ENCODE results near the gene KAZN.

KAZN gene

DNA sequence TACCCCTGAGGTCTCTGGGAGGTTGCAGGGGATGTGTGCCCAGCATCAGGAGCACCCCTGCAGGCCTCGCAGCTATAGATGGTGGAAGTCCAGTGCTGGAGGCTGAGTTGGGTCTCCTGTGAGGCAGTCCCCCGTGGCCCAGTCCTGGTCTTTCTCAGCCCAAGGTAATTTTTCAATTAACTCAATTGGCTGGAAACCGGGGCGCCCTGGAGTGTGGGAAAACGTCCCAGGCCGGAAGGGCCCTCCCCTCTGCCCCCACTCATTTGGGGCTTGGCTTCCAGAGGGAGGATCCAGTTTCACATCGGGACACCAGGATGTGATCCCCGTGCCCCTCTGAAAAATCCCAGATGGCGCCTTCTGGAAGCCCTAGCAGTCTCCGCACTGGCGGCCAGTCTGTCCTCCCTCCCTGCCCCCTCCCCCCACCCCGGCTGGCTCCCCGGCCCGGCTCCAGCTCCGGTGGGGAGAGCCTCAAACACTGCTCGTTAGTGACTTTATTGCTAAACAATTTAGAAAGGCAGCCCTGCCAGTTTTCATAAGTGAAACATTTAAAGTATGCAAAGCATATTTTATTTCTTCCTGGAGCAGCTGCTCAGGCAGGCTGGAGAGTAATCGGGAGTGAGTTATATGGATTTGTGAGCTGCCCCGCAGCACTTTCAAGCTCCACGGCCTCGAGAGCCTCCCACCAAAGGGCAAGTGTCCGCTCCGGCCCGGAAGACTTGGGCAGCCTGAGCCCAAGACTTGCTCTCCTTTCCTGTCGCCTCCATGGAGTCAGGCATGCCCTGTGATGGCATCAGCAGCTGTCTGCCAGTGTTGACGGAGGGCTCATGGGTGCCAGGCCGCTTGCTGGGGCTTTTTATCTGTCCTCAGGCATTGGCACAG lies 346.9 kb downstream of the KAZN start:
- no peak for FAIRE-seq

GRCh38 chr1:14946011-14946359 lies 347.5 kb downstream of the KAZN start:
- no peak for FAIRE-seq

GRCh38 chr1:14946684-14947238 lies 348.3 kb downstream of the KAZN start:
- FAIRE-seq = no peak

DNA sequence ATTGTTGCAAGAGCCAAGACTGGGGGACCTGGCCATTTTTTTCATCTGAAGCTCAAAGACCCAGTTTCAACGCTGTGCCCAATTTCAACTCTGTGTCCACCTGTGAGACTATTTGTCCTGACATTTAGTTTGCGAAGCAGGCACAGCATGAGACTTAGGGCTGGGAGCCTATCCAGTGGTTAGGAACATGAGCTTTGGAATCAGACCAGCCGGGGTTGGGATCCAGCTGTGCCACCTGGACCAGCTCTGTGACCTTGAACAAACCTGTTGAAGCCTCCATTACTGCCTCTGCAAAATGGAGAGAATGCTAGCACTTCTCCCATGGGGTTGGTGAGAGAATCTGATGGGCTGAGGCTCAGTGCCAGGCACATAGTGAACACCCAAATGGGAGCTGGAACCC lies 348.9 kb downstream of the KAZN start:
- no peak for FAIRE-seq

GRCh38 chr1:14948112-14948652 lies 349.7 kb downstream of the KAZN start:
- no peak for FAIRE-seq

DNA sequence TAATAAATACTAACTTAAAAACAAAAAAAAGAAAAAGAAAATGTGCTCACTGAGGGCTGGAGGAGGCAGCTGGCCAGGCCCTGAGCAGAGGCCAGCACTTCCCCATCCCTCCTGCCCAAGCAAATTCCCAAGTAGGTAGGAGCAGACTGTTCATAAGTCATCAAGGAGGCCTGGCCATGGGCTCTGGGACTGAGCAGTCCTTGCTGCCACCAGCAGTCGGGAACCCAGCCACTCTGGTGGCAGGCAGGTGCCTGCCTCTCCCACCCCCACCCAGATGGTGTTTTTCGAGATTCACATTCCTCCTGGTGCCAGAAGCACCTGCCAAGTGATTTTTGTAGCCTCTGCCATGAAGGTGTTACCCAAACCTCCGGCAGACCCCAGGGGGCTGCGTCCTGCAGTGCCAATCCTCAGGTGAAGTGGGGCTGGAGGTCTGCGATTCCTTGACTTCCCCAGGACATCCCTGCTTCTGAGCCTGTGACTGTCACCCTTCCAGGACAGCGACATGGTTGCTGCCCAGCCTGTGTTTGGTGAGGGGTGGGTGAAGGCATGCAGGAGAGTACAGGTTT lies 350.9 kb downstream of the KAZN start:
- no peak for FAIRE-seq

GRCh38 chr1:14949836-14950713 lies 351.6 kb downstream of the KAZN start:
- FAIRE-seq = no peak

DNA sequence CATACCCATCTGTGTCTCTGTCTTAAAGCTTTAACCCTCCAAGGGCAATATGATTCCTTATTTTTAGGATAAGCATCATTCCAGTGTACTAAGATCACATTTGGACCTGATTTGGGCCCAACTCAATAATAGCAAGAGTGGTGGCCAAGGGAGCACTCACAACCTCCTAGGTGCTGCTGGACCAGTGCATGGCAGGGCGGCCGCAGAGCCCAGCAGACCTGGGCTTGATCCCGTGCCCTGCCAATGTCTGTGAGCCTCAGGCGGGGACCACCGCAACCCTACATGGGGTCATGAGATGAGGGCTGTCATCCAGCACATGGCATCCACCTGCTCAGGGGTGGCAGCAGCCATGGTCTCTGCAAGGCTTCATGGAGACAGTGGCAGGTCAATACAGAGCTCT lies 353.3 kb downstream of the KAZN start:
- FAIRE-seq = no peak

- no peak for FAIRE-seq
These were observed 354.3 kb downstream of the KAZN start for GRCh38 chr1:14952626-14953314.

- no peak for FAIRE-seq
These were observed 355.7 kb downstream of the KAZN start for GRCh38 chr1:14954210-14954609.

GRCh38 chr1:14954930-14955329 lies 356.4 kb downstream of the KAZN start:
- no peak for FAIRE-seq

DNA sequence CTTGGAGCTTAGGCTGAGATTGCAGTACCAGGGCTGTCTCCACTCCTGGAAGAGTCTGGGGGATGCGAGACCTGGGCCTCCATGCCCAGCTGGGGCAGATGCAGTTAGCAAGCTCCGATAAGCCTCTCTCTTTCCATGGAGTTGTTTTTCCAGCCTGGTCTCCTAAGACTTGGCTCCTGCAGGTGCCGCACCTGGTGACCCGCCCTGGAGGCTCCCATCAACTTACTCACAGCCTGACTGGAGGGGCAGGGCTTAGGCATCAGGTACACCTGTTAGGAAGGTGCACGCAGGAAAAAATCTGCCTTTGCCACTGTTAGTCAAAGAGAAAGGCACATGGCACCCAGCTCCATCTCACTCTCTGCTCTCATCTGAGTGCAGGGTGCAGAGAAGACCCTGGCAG lies 356.9 kb downstream of the KAZN start:
- FAIRE-seq = no peak

DNA sequence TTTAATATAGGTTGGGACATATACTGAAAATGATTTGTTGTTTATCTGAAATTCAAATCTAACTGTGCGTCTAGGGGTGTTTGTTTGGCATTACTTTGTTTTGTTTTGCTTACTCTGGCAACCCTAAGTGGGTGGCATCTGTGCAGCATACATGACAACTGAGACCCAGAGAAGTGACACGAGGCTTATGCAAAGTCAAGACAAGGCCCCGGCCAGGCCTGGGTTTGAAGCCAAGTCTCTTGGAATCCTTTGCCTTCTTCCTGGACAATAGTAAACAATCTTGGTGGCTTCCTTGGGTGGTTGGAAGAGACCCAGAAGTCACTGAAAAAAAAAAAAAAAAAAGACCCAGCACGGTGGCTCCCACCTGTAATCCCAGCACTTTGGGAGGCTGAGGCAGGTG lies 357.5 kb downstream of the KAZN start:
- no peak for FAIRE-seq

GRCh38 chr1:14956579-14957195 lies 358.2 kb downstream of the KAZN start:
- FAIRE-seq = no peak

DNA sequence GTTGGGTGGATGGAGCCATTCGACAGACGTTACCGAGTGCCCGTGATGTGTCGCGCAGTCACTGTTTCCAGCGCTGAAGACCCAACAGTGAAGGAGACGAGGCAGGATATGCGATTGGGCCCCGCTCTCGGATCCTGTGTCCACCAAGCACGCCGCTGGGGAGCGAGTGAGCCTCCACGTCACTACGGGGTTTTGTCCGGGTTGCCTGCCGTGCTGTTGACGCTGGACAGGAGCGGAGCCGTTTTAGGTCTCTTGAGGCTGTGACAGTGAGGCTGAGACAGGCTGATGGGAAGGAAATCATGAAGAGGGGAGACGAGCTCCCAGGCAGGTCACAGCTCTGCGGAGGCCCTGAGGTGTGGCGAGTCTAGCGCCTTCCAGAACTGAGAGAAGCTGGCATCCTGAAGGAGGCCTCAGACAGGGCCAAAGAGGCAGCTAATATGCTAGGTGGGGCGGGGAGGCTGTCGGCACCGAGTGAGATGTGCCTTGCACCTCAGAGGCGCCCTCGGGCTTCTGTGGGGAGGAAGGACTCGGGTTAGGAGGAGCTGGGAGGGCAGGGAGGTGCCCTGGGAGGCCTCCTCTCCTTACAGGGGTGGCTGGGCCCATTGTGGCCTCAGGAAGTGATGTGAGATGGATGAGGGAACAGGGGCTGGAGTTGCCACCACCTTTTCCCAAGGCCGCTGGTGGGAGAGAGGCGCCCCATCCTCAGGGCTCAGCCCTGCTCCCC lies 359.1 kb downstream of the KAZN start:
- no peak for FAIRE-seq

DNA sequence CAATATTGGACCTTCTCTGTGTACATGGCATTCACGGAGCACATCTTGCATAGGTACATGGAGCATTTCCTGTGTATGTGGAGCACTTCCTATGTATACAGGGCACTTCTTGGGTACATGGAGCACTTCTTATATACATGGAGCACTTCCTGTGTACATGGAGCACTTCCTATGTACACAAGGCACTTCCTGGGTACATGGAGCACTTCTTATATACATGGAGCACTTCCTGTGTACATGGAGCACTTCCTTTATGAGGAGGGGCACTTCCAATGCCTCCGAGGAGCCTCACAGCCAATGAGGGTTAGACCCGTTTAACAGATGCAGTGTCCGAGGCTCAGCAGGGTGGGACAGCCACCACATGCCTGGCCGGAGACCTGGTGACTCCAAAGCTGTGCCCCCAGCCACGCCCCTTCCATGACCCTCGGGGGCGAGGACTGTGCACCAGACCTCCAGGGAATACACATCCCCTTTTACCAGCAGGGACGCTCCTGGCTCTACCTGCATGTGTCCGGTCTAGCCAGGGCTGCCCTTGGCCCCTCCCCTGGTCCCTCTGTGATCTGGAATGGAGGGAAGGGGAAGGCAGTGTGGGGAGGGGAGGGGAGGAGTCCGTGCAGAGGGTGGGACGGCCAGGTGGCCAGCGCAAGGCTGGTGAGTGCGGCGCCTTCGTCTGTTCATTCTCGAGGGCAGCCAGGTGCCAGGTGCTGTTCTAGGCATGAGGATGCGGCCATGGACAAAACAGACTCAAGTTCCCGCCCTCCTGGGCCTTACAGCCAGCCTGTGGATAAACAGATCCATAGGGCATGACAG lies 360.0 kb downstream of the KAZN start:
- FAIRE-seq = no peak

GRCh38 chr1:14959059-14959694 lies 360.7 kb downstream of the KAZN start:
- no peak for FAIRE-seq

DNA sequence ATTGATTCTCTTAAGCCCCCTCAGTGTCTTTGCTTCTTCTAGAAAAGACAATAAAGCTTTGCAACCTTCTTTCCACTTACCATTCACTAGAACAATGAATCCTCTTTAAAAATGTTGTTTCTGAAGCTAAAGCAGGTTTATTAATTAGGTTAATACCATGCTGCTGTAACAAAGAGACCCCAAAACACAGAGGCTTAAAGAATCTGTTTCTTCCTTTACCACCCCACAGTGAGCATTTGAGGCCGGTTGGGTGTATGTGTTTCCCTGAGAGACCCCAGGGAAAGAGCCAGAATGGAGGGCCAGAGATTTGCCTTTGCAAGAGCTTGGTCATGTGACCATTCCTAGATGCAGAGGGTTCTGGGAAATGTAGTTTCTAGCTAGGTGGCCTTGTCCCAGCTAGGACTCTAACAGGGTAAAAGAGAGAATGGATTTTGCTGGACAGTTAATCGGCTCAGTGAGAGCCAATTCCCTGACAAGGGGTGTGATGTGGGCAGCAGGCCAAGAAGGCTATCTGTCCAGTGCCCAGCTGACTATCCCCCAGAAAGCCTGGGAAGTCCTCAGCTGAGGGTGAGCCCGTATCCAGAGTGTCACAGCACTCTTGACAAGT lies 363.3 kb downstream of the KAZN start:
- FAIRE-seq = no peak

- no peak for FAIRE-seq
These were observed 363.9 kb downstream of the KAZN start for GRCh38 chr1:14962407-14962806.

Measured in islet of Langerhans (tissue), 1 donor.